ENCODE results near the gene AWAT1.

AWAT1 gene

GRCh38 chrX:70289168-70289792 lies 54.8 kb downstream of the AWAT1 start:
- Mint-ChIP-seq H3K27me3 (peaks cover 51% of the 10 kb centered on the region), H3K4me1 (ENCODE audit: low read depth) (peaks cover 13% of the 10 kb centered on the region), H3K4me3 (peak overlapping the region; percentile 93), H3K9me3 (no peaks in the 10 kb centered on the region), H3K27ac (peak overlapping the region; percentile 92), H3K36me3 (ENCODE audit: low read depth) (peaks cover 42% of the 10 kb centered on the region)
- DNase-seq, result no peak

Measured in activated T-cell treated with anti-CD3 and anti-CD28 coated beads, Interleukin-2, amount 50 U/mL, for 24 hours (primary cell).